Activated CD8-positive, alpha-beta memory T cell treated with anti-CD3 and anti-CD28 coated beads, Interleukin-2, amount 50 U/mL, for 4 hours (primary cell): ENCODE measurements around the gene FZD2.
"Not testable (repeated sequence)": the region's sequence is repeated elsewhere in the genome, so short reads cannot be mapped to it uniquely, and the experiment has no call there.

Experiments
- DNase-seq: peaks from one replicate; pipeline ENCODE4 v3.0.0-alpha.2; 2020

FZD2 gene

DNA sequence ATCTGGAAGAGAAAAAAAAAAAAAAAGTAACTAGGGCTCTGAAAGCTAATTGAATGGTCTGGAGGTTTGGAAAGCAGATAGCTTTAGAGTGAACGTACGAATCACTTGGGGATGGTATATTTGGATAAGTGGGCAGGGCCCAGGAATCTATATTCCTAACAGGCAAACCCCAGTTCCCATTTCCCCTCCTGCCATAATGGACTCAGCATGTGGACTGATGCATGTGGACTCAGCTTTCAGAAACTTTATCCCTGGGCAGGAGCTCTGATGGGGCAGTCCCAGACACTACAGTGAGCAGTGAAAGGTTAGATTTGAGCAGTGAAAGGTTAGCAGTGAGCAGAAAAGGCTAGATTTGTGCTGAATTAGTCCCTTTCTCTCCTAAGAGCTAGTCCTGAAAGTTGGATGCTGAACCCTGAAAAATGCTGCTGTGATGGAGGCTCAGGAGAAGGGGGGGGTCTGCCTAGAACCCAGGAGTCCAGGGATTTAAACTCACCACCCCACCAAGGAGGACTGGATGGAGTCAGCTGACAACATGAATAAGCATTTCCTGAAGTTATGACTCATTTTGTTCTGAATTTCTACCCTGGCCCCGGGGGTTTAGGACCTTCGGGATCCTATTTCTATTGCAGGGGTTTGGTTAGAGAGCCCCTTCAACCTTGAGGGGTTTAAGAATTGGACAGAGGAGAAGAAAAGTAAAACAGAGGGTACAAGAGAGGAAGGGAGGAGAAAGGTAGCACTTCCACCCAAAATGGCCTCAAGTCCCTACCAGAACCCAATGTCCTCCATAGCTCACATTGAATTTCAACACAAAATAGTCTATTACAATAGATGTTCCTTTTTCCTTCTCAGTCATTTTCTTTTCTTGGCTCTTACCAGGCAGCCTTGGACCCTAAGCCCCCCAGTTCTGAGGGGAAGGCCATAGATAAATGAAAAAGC is 10.3 kb upstream of the FZD2 start:
- no peak for DNase-seq

DNA sequence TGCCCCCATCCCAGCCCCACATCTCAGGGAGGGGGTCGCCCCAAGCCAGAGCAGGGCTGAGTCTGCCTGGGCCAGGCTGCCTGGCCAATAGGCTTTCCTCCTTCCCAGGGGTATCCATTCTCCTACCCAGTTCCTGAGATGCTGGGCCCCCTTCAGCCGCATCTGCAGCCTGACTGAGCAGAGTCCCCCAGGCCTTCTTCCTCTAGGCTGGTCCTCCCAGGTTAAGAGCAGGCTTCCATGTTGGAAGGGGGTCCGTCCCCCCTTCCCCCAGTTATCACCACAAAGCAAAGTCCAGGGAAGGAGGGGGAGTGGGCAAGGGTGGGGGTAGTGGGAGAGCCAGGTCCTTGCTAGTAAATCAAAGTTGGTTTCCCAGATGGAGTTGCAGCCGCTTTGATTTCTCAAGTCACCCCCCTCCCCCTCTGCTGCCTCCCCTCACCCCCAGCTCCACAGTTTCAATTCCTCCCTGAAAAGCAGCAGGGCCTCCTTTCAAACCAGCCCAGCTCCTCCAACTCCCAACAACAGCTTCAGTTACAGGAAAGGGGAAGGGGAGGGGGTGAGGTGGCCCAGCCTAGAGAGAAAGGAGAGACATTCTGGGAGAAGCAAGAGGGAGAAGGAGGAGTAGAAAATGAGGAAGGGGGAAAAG is 9.5 kb upstream of the FZD2 start:
- no peak for DNase-seq

DNA sequence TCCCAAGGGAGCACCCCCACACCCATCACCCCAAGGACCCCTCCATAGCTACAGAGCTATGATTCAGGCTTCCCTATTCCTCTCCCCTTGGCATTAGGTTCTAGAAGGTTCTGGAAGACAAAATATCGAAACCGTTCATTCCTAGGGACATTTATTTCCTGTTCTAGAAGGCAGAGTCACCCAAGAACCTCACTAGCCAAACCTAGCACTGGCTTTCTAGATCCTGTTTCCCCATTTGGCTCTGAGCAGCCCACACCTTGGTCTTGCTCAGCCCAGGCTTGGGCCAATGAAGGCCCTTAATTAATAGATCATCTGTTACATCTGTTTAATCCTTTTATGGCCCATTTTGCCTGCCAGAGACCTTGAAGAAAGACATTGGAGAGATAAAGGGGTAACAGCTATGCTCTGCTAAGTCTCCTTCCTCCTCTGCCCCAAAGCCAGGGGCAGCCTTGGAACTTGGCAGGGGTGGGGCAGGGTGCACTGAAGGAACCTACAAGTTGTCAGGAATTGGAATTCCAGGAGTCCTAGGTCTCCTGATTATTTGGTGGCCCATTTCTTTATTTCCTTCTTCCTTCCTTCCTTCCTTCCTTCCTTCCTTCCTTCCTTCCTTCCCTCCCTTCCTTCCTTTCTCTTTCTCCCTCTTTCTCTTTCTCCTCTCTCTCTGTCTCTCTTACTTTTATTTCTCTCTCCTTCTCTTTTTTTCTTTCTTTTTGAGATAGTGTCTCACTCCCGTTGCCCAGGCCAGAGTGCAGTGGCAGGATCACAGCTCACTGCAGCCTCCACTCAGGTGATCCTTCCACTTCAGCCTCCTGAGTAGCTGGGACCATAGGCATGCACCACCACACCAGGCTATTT is 8.7 kb upstream of the FZD2 start:
- DNase-seq, result no peak

DNA sequence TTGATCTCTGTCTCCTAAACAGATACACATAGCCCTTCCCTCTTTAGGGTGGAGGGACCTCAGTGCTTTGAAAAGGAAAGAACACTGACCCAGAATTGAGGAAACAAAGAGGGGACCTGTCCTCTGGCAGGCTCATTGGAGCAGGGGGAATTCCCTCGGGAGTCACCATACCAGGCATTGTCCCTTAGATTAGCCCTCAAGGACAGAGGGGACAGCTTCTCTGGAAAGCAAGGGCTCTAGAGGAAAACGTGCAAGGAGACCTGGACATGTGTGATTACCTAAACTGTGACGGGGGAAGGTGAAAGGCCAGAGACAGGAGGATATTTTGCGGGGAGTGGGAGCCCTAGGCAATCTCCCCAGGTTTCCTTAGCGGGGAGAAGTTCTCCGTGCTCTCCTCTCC is 7.6 kb upstream of the FZD2 start:
- no peak for DNase-seq

DNA sequence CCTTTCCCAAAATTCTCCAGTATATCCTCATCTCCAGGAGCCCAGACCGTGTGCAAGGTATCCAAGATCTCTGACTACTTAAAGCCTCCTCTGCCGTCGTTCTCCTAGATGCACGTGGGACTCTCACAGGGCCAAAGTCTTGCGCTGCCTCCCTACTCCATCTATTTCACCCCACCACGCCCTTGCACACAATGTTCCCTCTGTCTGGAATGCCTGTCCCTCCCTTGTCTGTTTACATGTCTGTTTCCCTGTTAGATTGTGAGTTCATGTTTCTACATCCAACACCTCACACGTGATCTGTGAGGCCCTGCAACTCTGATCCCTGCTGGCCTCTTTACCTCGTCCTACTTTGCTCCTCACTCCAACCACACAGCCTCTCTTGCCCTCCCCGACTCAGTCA is 4.9 kb upstream of the FZD2 start:
- DNase-seq, result no peak

DNA sequence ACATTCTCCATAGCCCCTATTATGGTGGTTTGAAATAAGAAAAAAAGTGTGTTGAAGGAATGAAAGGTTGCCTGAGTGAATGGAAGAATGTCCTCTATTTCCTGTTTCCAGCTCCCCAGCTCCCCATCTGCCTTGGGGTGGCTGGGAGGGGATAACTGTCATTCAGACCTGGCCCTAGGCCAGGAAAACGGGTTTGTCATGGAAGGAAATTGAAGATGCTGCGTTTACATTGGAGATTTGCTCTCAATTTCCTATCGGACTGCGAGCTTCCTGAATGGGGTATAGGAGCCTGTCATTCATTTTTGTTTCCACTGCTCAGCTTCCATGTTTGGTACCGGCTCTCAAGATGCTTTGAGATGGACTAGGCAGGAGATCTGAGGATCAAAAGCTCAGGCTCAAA is 2.2 kb upstream of the FZD2 start:
- DNase-seq, result no peak

DNA sequence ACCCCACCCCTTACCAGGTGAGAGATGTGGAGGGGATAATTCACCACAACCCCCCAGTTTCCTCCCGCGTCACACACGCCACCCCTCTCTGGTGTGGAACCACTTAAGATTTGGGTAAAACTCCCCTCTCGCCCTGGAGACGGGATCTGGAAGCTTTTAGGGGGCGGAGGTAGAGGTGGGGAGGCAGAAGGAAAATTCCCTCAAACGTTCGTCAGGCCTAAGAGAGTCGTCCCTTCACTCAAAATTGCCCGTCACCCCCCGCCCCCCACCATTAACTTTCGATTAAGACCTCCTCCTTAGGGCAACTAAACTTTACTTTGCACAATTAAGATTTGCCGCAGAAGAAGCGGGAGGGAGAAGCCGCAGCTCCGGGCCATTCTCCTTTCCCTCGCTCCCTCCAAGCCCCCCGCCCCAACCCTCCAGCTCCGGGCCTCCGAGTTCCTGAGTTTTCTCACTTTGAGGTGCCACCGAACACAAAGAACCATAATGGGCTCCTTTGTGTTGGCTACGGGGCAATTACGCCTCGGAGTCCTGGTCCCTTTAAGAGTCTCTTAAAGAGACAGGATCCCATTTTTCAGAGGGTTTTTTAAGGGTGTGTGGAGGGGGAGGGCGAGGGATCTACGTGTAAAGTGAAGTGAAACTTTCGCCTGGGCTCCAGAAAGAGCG is 985 bp upstream of the FZD2 start:
- DNase-seq, result no peak

DNA sequence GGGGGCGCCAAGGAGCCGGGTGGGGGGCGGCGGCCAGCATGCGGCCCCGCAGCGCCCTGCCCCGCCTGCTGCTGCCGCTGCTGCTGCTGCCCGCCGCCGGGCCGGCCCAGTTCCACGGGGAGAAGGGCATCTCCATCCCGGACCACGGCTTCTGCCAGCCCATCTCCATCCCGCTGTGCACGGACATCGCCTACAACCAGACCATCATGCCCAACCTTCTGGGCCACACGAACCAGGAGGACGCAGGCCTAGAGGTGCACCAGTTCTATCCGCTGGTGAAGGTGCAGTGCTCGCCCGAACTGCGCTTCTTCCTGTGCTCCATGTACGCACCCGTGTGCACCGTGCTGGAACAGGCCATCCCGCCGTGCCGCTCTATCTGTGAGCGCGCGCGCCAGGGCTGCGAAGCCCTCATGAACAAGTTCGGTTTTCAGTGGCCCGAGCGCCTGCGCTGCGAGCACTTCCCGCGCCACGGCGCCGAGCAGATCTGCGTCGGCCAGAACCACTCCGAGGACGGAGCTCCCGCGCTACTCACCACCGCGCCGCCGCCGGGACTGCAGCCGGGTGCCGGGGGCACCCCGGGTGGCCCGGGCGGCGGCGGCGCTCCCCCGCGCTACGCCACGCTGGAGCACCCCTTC is 484 bp downstream of the FZD2 start:
- peak; percentile 29 for DNase-seq

DNA sequence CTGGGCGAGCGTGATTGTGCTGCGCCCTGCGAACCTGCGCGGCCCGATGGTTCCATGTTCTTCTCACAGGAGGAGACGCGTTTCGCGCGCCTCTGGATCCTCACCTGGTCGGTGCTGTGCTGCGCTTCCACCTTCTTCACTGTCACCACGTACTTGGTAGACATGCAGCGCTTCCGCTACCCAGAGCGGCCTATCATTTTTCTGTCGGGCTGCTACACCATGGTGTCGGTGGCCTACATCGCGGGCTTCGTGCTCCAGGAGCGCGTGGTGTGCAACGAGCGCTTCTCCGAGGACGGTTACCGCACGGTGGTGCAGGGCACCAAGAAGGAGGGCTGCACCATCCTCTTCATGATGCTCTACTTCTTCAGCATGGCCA is 1.0 kb downstream of the FZD2 start:
- DNase-seq, result no peak

DNA sequence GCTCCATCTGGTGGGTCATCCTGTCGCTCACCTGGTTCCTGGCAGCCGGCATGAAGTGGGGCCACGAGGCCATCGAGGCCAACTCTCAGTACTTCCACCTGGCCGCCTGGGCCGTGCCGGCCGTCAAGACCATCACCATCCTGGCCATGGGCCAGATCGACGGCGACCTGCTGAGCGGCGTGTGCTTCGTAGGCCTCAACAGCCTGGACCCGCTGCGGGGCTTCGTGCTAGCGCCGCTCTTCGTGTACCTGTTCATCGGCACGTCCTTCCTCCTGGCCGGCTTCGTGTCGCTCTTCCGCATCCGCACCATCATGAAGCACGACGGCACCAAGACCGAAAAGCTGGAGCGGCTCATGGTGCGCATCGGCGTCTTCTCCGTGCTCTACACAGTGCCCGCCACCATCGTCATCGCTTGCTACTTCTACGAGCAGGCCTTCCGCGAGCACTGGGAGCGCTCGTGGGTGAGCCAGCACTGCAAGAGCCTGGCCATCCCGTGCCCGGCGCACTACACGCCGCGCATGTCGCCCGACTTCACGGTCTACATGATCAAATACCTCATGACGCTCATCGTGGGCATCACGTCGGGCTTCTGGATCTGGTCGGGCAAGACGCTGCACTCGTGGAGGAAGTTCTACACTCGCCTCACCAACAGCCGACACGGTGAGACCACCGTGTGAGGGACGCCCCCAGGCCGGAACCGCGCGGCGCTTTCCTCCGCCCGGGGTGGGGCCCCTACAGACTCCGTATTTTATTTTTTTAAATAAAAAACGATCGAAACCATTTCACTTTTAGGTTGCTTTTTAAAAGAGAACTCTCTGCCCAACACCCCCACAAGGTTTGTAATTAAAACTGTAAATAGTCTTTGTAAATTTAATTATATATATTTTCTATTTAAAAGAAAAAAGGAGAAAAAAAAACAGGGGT is 1.7 kb downstream of the FZD2 start:
- no peak for DNase-seq

DNA sequence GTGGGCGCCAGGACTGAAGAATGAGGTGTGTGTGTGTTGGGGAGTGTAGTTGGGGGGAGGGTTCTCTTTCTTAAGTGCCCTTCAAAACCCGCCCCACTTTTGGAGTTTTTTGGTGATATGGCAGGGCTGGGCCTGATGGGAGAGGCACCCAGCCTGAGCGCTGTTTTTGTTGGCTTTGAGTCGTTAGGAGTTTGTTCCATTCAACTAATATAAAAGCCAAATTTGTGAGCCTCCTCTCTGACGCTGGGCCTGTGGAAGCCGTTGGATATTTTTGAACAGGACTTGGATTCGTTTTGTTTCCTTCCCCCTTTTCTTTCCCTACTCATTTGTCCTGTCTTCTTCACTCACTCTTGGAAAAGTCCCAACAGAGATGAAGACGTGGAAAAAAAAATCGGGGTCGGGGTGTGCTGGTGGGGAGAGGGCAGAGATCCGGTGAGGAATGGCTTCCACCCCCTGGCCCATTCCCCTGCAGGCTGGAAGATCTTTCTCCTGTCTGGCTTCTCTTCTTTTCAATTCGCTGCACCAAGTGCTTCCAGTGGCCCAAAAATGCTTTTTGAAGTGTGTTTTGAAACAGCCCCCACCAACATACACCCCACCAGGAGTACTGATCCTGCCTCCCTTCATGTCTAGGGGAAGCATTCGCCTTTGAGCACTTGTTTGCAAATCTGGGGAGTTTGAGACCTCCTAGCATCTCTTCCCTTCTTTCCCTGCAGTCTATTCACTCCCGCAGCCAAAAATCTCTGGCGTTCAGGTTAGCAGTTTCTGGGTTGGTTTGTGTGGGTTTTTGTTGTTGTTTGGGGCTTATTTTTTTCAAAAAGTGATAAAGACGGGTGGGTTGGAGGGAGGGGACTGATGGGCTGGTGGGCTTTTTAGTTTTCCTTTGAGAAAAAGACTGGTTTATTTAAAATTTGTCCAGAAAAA is 2.6 kb downstream of the FZD2 start:
- DNase-seq, result no peak

DNA sequence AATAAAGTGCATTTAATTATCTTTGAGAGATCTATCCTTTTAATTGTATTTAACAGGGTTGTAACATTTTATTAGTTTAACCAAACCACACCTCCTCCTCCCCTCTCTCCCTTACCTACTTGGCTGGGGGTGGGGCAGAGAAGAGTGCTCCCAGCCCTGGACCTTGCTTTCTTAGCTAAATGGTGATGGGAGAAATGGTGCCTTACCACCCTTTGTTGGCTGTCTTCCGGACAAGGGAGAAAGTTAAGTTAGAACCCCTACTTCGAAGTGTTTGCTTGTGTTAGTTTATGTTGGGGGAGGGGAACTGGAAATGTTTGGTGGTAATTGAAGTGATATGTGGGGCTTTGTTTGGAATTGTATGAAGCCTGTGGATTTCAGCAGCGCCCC is 3.9 kb downstream of the FZD2 start:
- DNase-seq, result no peak

DNA sequence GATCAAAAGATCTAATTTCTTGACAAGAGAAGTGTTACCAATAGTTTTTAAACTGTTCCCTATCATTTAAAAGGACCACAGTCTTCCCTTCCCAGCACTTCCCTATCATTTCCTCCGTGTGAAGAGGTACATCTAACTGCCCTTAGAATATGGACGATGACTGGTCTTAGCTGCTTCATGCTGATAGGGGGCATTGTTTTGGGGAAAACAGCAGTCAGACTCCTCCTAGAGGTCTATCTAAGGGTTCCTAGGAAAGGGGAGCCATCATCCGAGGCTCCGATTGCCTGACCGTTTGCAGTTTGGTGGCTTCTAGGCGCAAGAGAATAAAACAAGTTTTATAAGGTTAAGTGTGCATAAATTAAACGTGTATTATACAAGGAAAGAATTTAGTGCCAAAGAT is 7.1 kb downstream of the FZD2 start:
- DNase-seq, result no peak

DNA sequence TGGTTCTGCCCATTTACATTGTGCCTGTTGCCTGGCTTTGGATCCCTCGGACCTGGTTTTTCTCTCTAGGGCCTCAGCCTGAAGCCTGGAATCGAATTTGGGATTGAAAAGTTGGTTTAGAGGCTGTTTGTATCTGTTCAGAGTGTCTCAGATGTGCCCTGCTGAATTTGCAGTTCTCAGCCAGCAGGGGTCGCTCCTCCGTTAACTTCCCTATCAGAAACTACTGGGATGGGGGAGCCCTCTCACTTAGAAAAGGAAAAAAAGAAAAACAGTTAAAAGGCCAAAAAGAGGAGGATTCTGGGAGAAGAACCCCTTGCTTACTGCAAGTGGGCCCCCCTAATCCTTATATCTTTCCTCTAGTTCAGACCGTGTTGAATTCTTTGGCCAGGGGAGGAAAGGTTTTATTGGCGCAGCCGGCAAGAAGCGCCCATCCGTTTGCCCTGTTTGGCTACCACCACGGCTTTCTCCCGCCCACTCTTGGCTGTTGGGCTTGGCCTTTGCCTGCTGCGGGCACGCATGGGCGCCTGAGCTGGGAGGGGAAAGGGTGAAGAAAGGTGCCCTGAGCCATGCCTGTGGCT is 8.7 kb downstream of the FZD2 start:
- DNase-seq, result no peak

DNA sequence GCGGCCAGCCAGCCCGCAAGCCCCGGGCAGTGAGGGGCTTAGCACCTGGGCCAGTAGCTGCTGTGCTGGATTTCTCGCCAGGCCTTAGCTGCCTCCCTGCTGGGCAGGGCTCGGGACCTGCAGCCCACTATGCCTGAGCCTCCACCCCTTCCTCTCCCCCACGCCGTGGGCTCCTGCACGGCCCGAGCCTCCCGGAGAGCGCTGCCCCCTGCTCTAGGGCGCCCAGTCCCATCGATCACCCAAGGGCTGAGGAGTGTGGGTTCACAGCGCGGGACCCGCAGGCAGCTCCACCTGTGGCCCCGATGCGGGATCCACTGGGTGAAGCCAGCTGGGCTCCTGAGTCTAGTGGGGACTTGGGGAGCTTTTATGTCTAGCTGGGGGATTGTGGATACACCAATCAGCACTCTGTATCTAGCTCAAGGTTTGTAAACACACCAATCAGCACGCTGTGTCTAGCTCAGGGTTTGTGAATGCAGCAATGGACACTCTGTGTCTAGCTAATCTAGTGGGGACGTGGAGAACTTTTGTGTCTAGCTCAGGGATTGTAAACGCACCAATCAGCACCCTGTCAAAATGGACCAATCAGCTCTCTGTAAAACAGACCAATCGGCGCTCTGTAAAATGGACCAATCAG is 11.1 kb downstream of the FZD2 start:
- DNase-seq, result not testable (repeated sequence)

DNA sequence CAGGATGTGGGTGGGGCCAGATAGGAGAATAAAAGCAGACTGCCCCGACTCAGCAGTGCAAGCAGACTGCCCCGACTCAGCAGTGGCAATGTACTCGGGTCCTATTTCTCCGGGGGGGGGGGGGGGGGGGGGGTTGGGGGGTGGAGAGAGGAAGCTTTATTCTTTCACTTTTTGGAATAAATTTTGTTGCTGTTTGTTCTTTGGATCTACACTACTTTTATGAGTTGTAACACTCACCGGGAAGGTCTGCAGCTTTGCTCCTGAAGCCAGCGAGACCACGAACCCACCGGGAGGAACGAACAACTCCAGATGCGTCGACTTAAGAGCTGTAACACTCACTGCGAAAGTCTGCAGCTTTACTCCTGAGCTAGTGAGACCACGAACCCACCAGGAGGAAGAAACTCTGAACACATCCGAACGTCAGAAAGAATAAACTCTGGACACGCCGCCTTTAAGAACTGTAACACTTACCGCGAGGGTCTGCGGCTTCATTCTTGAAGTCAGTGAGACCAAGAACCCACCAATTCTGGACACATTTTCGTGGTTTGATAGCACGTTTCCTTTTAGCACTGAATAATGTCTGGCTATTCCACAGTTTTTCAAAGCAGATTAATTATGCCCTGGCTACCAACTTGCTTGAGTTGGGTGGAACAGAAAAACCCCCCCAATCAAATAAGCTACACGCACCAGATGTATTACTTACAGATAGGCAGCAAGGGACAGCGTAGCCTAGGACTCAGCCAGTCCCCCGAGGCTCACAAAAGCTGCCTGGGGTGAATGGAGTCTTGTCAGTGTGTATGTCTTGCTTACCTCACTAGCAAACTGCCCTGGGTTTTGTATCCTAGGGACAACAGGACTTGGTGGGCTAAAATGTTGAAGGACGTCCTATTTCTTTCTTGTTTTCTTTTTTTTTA is 11.9 kb downstream of the FZD2 start:
- DNase-seq, result no peak

DNA sequence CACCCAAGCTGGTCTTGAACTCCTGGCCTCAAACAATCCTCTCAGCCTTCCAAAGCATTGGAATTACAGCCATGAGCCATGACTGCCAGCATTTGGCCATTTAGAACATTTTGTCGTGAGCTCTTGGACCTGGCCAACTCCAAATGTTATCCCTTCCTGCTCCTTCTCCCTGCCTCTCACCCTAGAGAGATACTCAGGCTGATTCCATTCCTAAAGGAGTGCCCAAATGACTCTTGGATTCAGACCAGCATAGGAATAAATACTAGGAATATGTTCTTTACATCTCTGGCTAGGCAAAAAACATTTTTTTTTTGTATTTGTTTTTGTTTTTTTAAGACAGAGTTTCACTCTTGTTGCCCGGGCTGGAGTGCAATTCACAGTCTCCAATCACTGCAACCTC is 15.5 kb downstream of the FZD2 start:
- DNase-seq, result no peak

DNA sequence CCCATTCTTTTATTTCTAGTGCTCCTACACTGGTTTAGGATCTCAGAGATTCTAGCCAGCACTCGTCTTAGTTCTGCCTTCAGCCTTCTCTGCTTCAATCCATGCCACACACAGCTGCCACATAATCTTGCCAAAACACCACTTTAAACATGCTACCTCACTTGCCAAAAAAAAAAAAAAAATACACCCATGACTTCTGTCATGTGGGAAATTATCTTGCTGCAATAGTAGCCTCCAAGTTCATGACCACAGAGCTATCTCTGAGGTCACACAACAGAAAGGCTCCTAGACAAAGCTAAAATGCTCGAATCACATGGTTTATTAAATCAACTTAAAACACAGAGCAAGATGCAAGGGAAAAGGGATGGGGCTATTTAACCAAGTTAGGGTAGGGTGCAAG is 18.1 kb downstream of the FZD2 start:
- DNase-seq, result no peak
